NCI-H69 (cell line): Measurements from ENCODE around the gene SIPA1L3.

Experiments used
- DNase-seq: peaks from one replicate; lab custom pipeline; 2025; lab: John Stamatoyannopoulos, UW

Gene SIPA1L3

GRCh38 chr19:38233740-38234251 is 326.8 kb downstream of the SIPA1L3 start:
- DNase-seq, result peak; percentile 79

- no peak for DNase-seq
Measured at GRCh38 chr19:38234615-38235014, 327.6 kb downstream of the SIPA1L3 start.

- no peak for DNase-seq
Measured at GRCh38 chr19:38239816-38240215, 332.8 kb downstream of the SIPA1L3 start.

GRCh38 chr19:38243279-38243673 is 336.3 kb downstream of the SIPA1L3 start:
- DNase-seq, result no peak

GRCh38 chr19:38245826-38246498 is 339.0 kb downstream of the SIPA1L3 start:
- DNase-seq, result no peak

GRCh38 chr19:38247126-38247525 is 340.1 kb downstream of the SIPA1L3 start:
- DNase-seq, result no peak

- DNase-seq, result no peak
Measured at GRCh38 chr19:38247734-38248268, 340.8 kb downstream of the SIPA1L3 start.

GRCh38 chr19:38248421-38248820 is 341.4 kb downstream of the SIPA1L3 start:
- DNase-seq, result no peak

GRCh38 chr19:38250428-38250820 is 343.4 kb downstream of the SIPA1L3 start:
- DNase-seq, result no peak

- DNase-seq, result no peak
Measured at GRCh38 chr19:38250821-38251563, 344.0 kb downstream of the SIPA1L3 start.

GRCh38 chr19:38251564-38252051 is 344.6 kb downstream of the SIPA1L3 start:
- no peak for DNase-seq

- DNase-seq, result no peak
Measured at GRCh38 chr19:38252385-38252784, 345.4 kb downstream of the SIPA1L3 start.

- DNase-seq, result no peak
Measured at GRCh38 chr19:38252941-38253691, 346.1 kb downstream of the SIPA1L3 start.

- no peak for DNase-seq
Measured at GRCh38 chr19:38253788-38254187, 346.8 kb downstream of the SIPA1L3 start.

GRCh38 chr19:38255383-38256014 is 348.5 kb downstream of the SIPA1L3 start:
- no peak for DNase-seq
